ENCODE results near the gene UBXN2A. TPM values are rescaled to one million over a fixed set of nuclear protein-coding genes. Genes with fewer than 3 reads are reported as not detected.

Gene UBXN2A
- total RNA-seq, 4 donors from 2014 or later: 8.4 to 16.1 (median 13.5) TPM

DNA sequence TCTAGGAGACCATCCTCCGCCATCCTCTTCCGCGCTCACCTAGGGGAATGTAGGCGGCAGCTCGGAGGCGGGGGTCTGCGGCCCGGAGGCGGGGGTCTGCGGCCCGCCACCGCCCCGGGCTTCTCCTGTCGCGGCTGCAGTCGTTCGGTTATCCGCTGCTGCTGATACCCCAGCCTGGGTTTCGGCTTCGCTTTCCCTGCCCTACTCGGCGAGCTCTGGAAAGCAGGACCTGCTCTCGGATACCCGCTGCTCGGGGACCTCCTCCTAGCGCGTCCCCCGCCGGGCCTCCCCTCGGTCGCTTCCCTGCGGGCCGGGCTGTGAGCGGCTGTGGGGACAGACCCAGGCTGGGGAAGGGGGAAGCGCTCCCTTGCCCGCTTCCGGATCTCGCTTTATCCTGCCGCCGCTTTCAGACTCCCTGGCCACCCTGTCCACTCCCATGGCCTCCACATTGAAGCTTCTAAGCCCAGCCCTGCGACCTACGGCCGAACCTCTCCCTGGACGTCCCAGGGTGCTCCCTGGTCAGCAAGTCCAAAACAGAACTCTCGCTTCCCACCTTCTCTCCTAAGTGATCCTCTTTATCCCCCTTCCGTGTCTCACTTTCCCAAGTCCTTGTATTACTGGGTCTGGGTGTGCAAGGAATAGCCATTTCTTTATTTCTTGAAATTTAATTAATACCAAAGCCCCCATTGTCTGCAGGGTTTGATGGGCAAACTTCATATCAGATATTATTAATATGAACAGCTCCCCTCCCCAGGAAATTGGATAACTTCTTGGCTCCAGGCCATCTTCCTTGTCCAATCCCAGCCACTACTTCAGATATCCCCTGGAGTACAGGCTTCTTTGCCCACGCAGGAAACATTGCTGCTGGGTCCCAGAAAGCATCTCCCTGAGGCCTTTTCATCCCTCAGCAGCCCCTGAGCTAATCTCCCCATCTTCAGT, 110.0 kb downstream of the UBXN2A start:
- DNase-seq (ENCODE audit: low spot score) (no peak), ATAC-seq (ENCODE audit: low FRiP score) (no peak)
- TF ChIP-seq, protein P1, sequence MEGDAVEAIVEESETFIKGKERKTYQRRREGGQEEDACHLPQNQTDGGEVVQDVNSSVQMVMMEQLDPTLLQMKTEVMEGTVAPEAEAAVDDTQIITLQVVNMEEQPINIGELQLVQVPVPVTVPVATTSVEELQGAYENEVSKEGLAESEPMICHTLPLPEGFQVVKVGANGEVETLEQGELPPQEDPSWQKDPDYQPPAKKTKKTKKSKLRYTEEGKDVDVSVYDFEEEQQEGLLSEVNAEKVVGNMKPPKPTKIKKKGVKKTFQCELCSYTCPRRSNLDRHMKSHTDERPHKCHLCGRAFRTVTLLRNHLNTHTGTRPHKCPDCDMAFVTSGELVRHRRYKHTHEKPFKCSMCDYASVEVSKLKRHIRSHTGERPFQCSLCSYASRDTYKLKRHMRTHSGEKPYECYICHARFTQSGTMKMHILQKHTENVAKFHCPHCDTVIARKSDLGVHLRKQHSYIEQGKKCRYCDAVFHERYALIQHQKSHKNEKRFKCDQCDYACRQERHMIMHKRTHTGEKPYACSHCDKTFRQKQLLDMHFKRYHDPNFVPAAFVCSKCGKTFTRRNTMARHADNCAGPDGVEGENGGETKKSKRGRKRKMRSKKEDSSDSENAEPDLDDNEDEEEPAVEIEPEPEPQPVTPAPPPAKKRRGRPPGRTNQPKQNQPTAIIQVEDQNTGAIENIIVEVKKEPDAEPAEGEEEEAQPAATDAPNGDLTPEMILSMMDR (IDR thresholded peaks at IDR 0.05): no peak

GRCh38 chr2:24051833-24052232, 111.6 kb downstream of the UBXN2A start:
- ATAC-seq (ENCODE audit: low FRiP score) (no peak), DNase-seq (ENCODE audit: low spot score) (no peak)
- TF ChIP-seq, protein P1 (IDR thresholded peaks at IDR 0.05): no peak

DNA sequence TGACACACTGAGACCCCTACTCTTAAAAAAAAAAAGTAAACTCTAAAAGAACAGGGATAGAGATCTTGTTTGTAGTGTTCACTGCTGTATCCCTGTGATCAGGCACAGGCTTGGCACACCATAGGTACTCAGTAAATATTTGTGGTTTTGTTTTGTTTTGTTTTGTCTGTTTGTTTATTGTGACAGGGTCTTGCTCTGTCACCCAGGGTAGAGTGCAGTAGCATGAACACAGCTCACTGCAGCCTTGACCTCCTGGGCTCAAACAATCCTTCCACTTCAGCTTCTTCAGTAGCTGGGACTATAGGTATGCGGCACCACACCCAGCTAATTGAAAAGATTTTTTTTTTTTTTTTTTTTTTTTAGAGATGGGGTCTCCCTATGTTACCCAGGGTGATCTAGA, 112.7 kb downstream of the UBXN2A start:
- ATAC-seq (ENCODE audit: low FRiP score) (no peak), DNase-seq (ENCODE audit: low spot score) (no peak)
- TF ChIP-seq, protein P1 (IDR thresholded peaks at IDR 0.05): no peak

Small RNAs within 50 kb of the gene (small RNA-seq; reads per million reads assigned to genes)
- gene RN7SL610P (not detected), gene RNU6-370P (not detected)

Other genes starting within 250 kb of the UBXN2A start
- gene ATAD2B, start 13.3 kb upstream of the UBXN2A start, total RNA-seq: 10 to 100 TPM; 17.1 to 45.4 (median 22.9) TPM
- not detected for gene MFSD2B, start 69.6 kb downstream of the UBXN2A start, total RNA-seq
- 1 to 10 TPM; 3.7 to 7.2 (median 4.1) TPM for gene WDCP, start 106.9 kb downstream of the UBXN2A start, total RNA-seq
- gene FKBP1B, start 109.3 kb downstream of the UBXN2A start, total RNA-seq: 1 to 10 TPM; 4.5 to 9.6 (median 5.4) TPM
- 10 to 100 TPM; 80.8 to 91.4 (median 89.2) TPM for gene SF3B6, start 135.9 kb downstream of the UBXN2A start, total RNA-seq
- 10 to 100 TPM; 11.3 to 44.9 (median 17.2) TPM for gene TP53I3, start 144.4 kb downstream of the UBXN2A start, total RNA-seq
- under 1 TPM in 1 of 4 donors, not detected in 3; 0.84 TPM for gene PFN4, start 182.9 kb downstream of the UBXN2A start, total RNA-seq
- 10 to 100 TPM; 13.4 to 21.8 (median 17.0) TPM for gene FAM228B, start 183.0 kb downstream of the UBXN2A start, total RNA-seq
- gene FAM228A, start 234.6 kb downstream of the UBXN2A start, total RNA-seq: 1 to 10 TPM in 3 of 4 donors, under 1 TPM in 1; 0.88 to 3.8 (median 2.4) TPM